PC-3 (cell line): Measurements from ENCODE around the gene CDH4. TPM values are rescaled to one million over a fixed set of nuclear protein-coding genes. Genes with fewer than 3 reads are reported as not detected.

Experiments used
- ATAC-seq: fragments of 200-7000 bp; cut with Tn5 transposase; 2 replicates; pipeline ENCODE4 v1.9.1; 2020; ENCODE audit warnings: mild to moderate bottlenecking, moderate library complexity
- BruUV-seq: library from RNA; stranded (reverse); fragments of 400-500 nt; replicated peaks from 2 replicates; lab custom pipeline; 2021; lab: Mats Ljungman, UMichigan
- CTCF ChIA-PET: fragments of 300-600 bp; sonication (Branson Sonifier 250); formaldehyde crosslinking; loops from one replicate; lab custom pipeline; 2022; ENCODE audit warnings: antibody characterized with exemption; lab: Charles Lee
- POLR2A ChIA-PET: fragments of 300-600 bp; sonication (Branson Sonifier 250); formaldehyde crosslinking; loops from one replicate; lab custom pipeline; 2022; ENCODE audit warnings: antibody characterized with exemption; ENCODE audit not compliant: unreplicated experiment; lab: Charles Lee
- DNase-seq: peaks from one replicate; pipeline ENCODE4 v3.0.0-alpha.2; 2015
- H2AFZ ChIP-seq: fragments of 300-600 bp; sonication (generic); 2 replicates; pipeline ENCODE4 v1.6.0; 2016; ENCODE audit warnings: antibody characterized with exemption, low read length
- H3F3A ChIP-seq: fragments of 300-600 bp; sonication (generic); one replicate; pipeline ENCODE4 v1.6.0; 2017; ENCODE audit warnings: antibody characterized with exemption, low read length, control low read depth, mild to moderate bottlenecking; ENCODE audit not compliant: unreplicated experiment
- H3K27ac ChIP-seq: fragments of 300-600 bp; sonication (generic); 2 replicates; pipeline ENCODE4 v1.5.1; 2016; ENCODE audit warnings: mild to moderate bottlenecking, low read length
- H3K27me3 ChIP-seq: fragments of 300-600 bp; sonication (generic); 2 replicates; pipeline ENCODE4 v1.6.1; 2016; ENCODE audit warnings: low read length, mixed read lengths
- H3K36me3 ChIP-seq: fragments of 300-600 bp; sonication (generic); 2 replicates; pipeline ENCODE4 v1.6.1; 2016; ENCODE audit warnings: low read depth, mixed run types, low read length, mixed read lengths
- H3K4me1 ChIP-seq: fragments of 300-600 bp; sonication (generic); 2 replicates; pipeline ENCODE4 v1.5.1; 2016; ENCODE audit warnings: low read length; ENCODE audit not compliant: insufficient read depth
- H3K4me2 ChIP-seq: fragments of 300-600 bp; sonication (generic); 2 replicates; pipeline ENCODE4 v1.6.0; 2016; ENCODE audit warnings: low read length
- H3K4me3 ChIP-seq: fragments of 300-600 bp; sonication (generic); 2 replicates; pipeline ENCODE4 v1.5.1; 2016; ENCODE audit warnings: mild to moderate bottlenecking, low read length, mixed read lengths
- H3K79me2 ChIP-seq: fragments of 300-600 bp; sonication (generic); 2 replicates; pipeline ENCODE4 v1.6.1; 2017; ENCODE audit warnings: low read length, mixed read lengths
- H3K9ac ChIP-seq: fragments of 300-600 bp; sonication (generic); 2 replicates; pipeline ENCODE4 v1.6.0; 2016; ENCODE audit warnings: mild to moderate bottlenecking, low read length
- H3K9me2 ChIP-seq: fragments of 300-600 bp; sonication (generic); replicated peaks from 2 replicates; pipeline ENCODE4 v1.6.1; 2016; ENCODE audit warnings: mixed run types, low read length, mixed read lengths
- H3K9me3 ChIP-seq: fragments of 300-600 bp; sonication (generic); 2 replicates; pipeline ENCODE4 v1.6.1; 2016; ENCODE audit warnings: low read length, mixed read lengths
- H4K20me1 ChIP-seq: fragments of 300-600 bp; sonication (generic); 2 replicates; pipeline ENCODE4 v1.6.1; 2016; ENCODE audit warnings: low read length, mixed read lengths
- CTCF ChIP-seq: fragments of 300-600 bp; sonication (generic); conservative IDR thresholded peaks from 2 replicates; pipeline ENCODE4 v1.5.1; 2017; ENCODE audit warnings: antibody characterized with exemption, low read depth, mild to moderate bottlenecking, low read length
- EZH2 ChIP-seq: fragments of 300-600 bp; sonication (generic); IDR thresholded peaks from one replicate; pipeline ENCODE4 v1.6.1; 2017; ENCODE audit warnings: antibody characterized with exemption, mild to moderate bottlenecking, low read length; ENCODE audit not compliant: unreplicated experiment
- EZH2phosphoT487 ChIP-seq: fragments of 300-600 bp; sonication (generic); IDR thresholded peaks from 2 replicates; pipeline ENCODE4 v1.6.1; 2018; ENCODE audit warnings: mild to moderate bottlenecking, antibody characterized with exemption, low read length, borderline replicate concordance
- intact Hi-C: fragments of 100-400 bp; cut with micrococcal nuclease; formaldehyde crosslinking; loops from 2 replicates; pipeline ENCODE4 v1.9.0; 2023
- total RNA-seq: library from RNA; depleted of rRNA; stranded (reverse); fragments of >200 nt; gene quantifications from 2 replicates; pipeline ENCODE4 v1.2.3, GENCODE V29; 2014

Gene CDH4
- total RNA-seq, 1 experiment from 2014 or later: not detected

GRCh38 chr20:61877776-61878477, 625.9 kb downstream of the CDH4 start:
- Histone ChIP-seq H3F3A (no peaks in the 10 kb centered on the region), H3K27ac (no peak overlapping the region), H3K36me3 (no peaks in the 10 kb centered on the region), H3K9me3 (no peaks in the 10 kb centered on the region), H3K9ac (no peak overlapping the region), H4K20me1 (no peaks in the 10 kb centered on the region), H3K27me3 (peaks cover 99% of the 10 kb centered on the region), H3K9me2 (no peaks in the 10 kb centered on the region), H3K4me2 (no peak overlapping the region), H2AFZ (no peak overlapping the region), H3K4me1 (no peaks in the 10 kb centered on the region), H3K79me2 (no peaks in the 10 kb centered on the region), H3K4me3 (no peak overlapping the region)
- no peak for TF ChIP-seq CTCF
- no peak for TF ChIP-seq EZH2
- TF ChIP-seq EZH2phosphoT487: no peak
- POLR2A ChIA-PET: no interaction called here
- intact Hi-C loops: no loop called here
- ATAC-seq: no peak
- BruUV-seq: no TSS peak
- CTCF ChIA-PET: no interaction called here
- DNase-seq: no peak

- ChIA-PET CTCF (no interaction called here), POLR2A (no interaction called here)
- Histone ChIP-seq H3K9ac (no peak overlapping the region), H3K9me2 (no peaks in the 10 kb centered on the region), H2AFZ (no peak overlapping the region), H3K9me3 (no peaks in the 10 kb centered on the region), H3K27ac (no peak overlapping the region), H3F3A (no peaks in the 10 kb centered on the region), H3K27me3 (peaks cover 100% of the 10 kb centered on the region), H4K20me1 (no peaks in the 10 kb centered on the region), H3K4me1 (no peaks in the 10 kb centered on the region), H3K36me3 (no peaks in the 10 kb centered on the region), H3K79me2 (no peaks in the 10 kb centered on the region), H3K4me3 (no peak overlapping the region), H3K4me2 (no peak overlapping the region)
- intact Hi-C loops: no loop called here
- DNase-seq (no peak), ATAC-seq (no peak)
- TF ChIP-seq EZH2 (no peak), CTCF (no peak), EZH2phosphoT487 (no peak)
- no TSS peak for BruUV-seq
These were observed 626.6 kb downstream of the CDH4 start for GRCh38 chr20:61878478-61879302.

GRCh38 chr20:61879303-61879620, 627.2 kb downstream of the CDH4 start:
- Histone ChIP-seq H3K36me3 (no peaks in the 10 kb centered on the region), H2AFZ (no peak overlapping the region), H3F3A (no peaks in the 10 kb centered on the region), H3K9me3 (no peaks in the 10 kb centered on the region), H3K4me1 (no peaks in the 10 kb centered on the region), H3K9ac (no peak overlapping the region), H4K20me1 (no peaks in the 10 kb centered on the region), H3K9me2 (no peaks in the 10 kb centered on the region), H3K4me2 (no peak overlapping the region), H3K4me3 (no peak overlapping the region), H3K27me3 (peaks cover 100% of the 10 kb centered on the region), H3K79me2 (no peaks in the 10 kb centered on the region), H3K27ac (no peak overlapping the region)
- ATAC-seq: no peak
- DNase-seq: no peak
- BruUV-seq: no TSS peak
- POLR2A ChIA-PET: no interaction called here
- TF ChIP-seq EZH2 (no peak), EZH2phosphoT487 (no peak), CTCF (no peak)
- intact Hi-C loops: no loop called here
- CTCF ChIA-PET: no interaction called here
